Activated CD8-positive, alpha-beta memory T cell treated with anti-CD3 and anti-CD28 coated beads for 36 hours (primary cell): ENCODE measurements around the gene CPTP. TPM values are rescaled to one million over a fixed set of nuclear protein-coding genes. Genes with fewer than 3 reads are reported as not detected.

ENCODE experiments used
- CTCF ChIA-PET: fragments of 350-600 bp; sonication (Branson Sonifier 250); formaldehyde crosslinking; loops from one replicate; lab custom pipeline; 2021; ENCODE audit warnings: antibody characterized with exemption; lab: Charles Lee
- POLR2A ChIA-PET: fragments of 350-600 bp; sonication (Branson Sonifier 250); formaldehyde crosslinking; loops from one replicate; lab custom pipeline; 2021; ENCODE audit warnings: antibody characterized with exemption; lab: Charles Lee
- total RNA-seq, 2 experiments: library from RNA; stranded (reverse); gene quantifications; one replicate each; pipeline ENCODE4 v1.2.3, GENCODE V29; 2021

CPTP gene
- total RNA-seq, 2 experiments from 2014 or later = 15.6 to 16.0 TPM

DNA sequence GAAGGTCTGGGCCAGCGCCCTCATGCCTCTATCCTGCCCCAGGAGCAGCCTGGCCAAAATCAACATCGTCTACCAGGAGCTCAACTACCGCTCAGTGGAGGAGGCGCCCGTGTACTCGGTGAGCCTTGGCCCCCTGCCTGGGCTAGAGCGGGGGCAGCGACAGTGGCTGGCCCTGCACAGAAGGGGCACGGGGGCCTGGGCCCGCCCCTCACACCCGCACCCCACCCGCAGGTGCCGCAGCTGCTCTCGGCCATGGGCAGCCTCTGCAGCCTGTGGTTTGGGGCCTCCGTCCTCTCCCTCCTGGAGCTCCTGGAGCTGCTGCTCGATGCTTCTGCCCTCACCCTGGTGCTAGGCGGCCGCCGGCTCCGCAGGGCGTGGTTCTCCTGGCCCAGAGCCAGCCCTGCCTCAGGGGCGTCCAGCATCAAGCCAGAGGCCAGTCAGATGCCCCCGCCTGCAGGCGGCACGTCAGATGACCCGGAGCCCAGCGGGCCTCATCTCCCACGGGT is 33.5 kb upstream of the CPTP start:
- ChIA-PET CTCF (interaction anchor here (1.0 to 2.8 kb wide), 13 partner anchors 10 to 307 kb away, joined by 3 to 41 read pairs (median 5); partner anchors contain the start of gene UBE2J2), POLR2A (interaction anchor here (1.0 kb wide), 1 partner anchor 18 kb away, joined by 3 read pairs; the partner anchor contains the start of gene UBE2J2)

DNA sequence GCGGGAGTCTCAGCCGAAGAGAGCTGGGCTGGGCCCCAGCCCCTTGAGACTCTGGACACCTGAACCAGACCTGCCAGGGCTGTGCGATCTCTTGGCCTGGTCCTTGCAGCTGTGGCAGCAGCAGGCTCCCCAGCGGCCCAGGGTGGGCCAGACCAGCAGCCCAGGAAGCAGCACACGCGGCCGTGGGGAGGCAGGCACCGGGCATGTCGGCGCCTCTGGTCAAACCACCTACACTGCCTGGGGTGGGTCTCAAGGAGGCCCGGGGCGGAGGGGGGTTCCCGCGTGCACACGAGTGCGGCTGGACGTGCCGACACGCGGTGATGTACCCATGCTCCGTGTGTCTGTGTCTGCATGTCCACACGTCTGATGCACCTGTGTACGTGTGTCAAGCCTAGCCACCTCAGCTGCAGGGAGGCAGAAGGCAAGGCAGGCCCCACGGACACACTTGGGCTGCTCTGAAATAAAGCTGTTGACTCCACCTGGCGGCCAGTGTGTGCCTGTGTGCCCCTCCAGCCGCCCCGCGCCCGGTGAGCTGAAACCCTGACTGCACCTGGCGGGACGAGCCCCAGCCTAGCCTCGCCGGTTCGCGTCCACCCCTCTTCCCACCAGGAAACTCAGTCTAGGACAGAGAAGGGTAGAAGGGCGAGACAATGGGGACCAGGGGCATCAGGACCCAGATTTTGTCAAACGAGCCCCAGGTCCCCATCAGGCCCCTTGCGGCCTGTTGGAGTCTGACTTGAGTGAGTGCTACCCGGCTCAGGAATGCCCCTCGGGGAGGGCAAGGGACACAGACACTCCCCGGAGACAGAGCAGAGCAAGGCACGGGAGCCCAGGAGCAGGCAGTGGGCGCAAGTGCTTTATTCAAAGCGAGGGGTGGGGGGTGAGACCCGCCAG is 32.8 kb upstream of the CPTP start:
- ChIA-PET CTCF (interaction anchor here (0.7 to 2.8 kb wide), 17 partner anchors 9 to 307 kb away, joined by 3 to 41 read pairs (median 3); partner anchors contain the start of gene UBE2J2), POLR2A (interaction anchor here (1.0 kb wide), 1 partner anchor 18 kb away, joined by 3 read pairs; the partner anchor contains the start of gene UBE2J2)

DNA sequence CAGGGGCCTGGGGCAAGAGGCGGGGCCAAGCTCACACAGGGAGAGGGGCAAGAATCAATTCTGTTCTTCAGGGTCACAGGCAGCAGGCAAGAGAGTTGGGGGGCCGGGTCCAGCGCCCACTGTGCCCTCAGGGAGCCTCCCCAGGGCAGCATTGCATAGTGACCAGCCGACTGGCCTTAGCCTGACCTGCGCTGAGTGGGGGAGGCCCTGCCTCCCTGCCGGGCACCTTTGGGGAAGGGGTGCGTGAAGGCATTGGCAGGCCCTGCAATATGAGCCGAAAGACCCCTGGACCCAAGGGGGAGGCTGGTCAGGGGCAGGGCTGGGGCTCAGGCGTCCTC is 32.2 kb upstream of the CPTP start:
- CTCF ChIA-PET = interaction anchor here (0.7 to 2.8 kb wide), 11 partner anchors 8 to 260 kb away, joined by 3 to 41 read pairs (median 3); partner anchors contain the start of gene UBE2J2
- POLR2A ChIA-PET = interaction anchor here (1.0 kb wide), 1 partner anchor 19 kb away, joined by 3 read pairs; the partner anchor contains the start of gene UBE2J2

DNA sequence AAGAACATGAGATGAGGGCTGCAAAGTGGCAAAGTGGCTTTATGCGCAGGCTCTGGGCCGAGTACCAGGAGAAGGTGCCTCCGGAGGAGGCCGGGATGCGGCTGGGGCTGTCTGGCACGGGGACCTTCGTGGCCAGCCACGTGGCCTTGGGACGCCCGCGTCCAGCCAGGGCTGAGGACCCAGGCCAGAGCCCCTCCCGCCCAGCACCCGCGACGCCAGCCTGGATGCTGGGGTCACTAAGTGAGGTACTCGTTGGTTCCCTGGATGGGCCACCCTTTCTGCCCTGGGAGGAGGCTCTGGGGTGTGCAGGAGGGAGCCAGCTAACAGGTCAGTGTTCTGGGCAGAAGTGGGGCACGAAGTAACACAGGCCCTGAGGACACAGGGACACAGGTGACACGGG is 31.8 kb upstream of the CPTP start:
- ChIA-PET CTCF (no interaction called here), POLR2A (no interaction called here)

DNA sequence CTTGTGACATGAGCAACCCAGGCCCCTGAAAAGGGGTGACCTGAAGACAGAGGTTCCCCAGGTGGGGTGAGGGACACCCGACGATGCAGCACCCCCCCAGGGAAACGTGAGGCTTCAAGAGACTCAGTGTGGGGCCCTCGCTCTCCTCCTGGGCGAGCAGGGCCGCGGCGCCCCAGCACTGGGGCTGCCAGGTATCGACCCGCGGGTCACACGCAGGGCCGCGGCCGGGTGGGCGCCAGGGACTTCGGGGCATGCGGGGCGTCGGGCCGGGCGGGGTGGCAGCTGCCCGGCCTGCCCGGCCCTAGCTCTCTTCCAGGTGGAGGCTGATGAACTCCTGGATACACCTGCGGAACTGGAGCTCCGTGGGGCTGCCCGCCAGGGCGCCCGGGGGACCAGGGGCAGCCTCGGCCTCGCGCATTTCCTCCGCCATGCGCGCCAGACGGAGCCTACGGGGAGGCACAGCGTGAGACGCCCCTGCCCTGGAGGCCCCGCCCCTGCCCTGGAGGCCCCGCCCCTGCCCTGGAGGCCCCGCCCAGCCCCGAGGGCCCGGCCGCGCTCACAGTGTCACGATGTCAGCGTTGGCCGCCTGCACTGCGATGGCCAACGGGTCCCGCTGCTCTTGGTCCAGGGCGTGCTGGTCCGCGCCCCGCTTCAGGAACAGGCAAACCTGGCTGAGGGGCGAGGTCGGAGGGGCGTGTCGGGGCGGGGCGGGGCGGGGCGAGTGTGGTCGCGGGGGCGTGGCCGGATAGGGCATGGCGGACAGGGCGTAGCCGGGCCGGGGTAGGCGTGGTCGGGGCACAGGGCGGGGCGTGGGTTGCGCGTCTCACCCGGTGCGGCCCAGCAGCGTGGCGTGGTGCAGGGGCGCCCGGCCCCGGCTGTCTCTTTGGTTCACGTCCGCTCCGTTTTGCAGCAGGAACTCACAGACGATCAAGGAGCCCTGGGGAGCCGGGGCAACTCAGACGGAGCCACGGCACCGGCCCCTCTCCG is 31.0 kb upstream of the CPTP start:
- ChIA-PET POLR2A (no interaction called here), CTCF (no interaction called here)

DNA sequence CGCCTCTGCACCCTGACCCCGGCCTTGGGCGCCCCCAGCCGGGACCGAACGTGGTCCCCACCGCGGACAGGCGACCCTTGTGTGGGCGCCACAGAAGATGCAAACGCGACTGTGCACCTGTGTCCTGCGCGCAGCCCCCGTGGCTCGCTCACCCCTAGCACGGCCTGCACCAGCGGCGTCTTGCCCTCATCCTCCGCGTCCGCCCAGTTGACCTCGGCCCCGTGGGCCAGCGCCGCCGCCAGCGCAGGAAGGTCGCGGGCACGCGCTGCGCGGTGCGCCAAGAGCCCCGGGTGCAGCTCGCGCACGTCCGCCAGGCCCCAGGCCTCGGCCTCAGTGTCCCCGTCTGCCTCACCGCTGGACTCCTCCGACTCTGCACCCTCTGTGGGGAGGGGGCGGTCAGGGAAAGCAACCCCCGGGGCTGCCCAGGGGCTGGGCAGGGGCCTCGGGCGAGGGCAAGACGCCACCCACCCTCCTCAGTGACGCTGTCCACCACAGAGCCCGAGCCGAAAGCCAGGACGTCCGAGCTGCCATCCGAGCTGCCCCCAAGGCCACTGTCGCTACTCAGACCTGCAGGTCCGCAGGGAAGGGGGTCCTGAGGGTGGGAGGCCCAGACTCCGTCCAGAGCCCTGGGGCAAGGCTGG is 30.2 kb upstream of the CPTP start:
- CTCF ChIA-PET = interaction anchor here (1.1 to 1.9 kb wide), 2 partner anchors 143 to 172 kb away, joined by 3 to 5 read pairs; no protein-coding TSS in a partner anchor
- POLR2A ChIA-PET = no interaction called here

DNA sequence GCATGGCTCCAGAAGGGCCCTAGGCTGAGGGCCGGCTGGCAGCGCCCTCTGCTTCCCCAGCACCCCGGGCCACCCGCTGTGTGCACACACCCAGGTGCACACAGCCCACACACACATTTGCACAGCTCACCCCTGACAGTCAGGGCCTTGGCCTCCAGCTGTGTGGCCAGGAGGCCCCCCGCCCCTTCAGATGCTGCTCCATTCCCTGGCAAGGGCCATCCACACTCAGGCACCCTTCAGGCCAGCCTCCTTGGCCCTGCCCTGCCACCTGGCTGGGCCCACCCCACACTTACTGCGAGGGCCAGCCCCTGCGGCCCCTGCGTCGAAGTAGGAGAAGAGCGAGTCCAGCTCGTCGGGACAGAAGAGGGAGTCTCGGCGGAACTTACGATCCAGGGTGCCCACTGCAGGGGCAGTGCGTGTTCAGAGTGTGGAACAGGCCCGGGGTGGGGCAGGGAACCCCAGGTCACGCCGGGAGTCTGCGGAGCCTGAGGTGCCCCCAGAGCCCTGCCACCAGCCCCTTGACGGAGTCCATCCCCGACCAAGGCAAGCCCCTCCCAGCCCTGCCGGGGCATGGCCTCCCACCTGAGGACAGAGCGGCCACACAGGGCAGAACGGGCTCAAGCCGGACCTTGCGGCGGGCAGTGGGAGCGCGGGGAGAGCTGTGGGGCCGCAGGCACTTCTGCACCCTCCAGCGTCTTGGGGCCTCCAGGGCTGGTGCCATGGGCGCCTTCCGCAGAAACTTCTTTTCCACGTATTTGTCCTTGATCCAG is 29.3 kb upstream of the CPTP start:
- POLR2A ChIA-PET = no interaction called here
- CTCF ChIA-PET = interaction anchor here (1.1 to 1.9 kb wide), 2 partner anchors 142 to 173 kb away, joined by 3 to 5 read pairs; no protein-coding TSS in a partner anchor

DNA sequence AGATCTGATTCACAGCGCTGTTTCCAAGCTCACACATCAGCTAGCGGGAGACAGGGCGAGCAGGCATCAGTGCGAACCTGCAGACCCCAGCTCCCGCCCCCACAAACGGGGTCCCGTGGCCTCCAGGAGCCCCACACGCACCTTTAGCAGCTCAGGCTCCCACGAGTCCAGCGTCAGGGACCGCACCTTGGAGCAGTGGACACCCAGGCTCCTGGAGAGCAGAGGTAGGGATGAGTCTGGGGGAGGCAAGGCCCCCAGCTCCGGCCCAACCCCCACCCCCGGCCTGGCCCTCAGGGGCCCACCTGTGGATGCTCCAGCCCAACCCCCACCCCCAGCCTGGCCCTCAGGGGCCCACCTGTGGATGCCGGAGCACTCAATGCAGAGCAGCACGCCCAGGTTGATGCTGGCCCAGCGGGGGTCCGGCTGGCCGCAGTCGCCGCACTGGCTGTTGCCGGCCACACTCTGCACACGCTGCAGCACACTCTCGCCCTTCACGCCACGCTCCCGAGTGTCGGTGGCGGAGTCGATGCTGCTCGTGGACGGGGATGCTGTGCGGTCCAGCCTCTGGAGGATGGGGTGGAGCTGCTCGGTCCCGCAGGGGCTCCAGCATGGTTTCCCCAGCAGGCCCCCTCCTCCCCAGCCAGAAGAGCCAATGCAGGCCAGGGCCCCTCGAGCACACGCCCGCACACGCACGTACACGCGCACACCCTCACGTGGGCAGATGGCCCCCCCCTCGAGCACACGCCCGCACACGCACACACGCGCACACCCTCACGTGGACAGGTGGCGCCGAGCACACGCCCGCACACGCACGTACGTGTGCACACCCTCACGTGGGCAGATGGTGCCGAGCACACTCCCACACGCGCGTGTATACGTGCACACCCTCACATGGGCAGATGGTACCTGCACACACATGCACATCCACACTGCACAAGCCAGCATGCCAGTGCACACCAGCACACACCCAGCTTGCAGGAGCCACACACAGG is 28.2 kb upstream of the CPTP start:
- ChIA-PET POLR2A (no interaction called here), CTCF (interaction anchor here (1.9 kb wide), 1 partner anchor 174 kb away, joined by 5 read pairs; no protein-coding TSS in a partner anchor)

DNA sequence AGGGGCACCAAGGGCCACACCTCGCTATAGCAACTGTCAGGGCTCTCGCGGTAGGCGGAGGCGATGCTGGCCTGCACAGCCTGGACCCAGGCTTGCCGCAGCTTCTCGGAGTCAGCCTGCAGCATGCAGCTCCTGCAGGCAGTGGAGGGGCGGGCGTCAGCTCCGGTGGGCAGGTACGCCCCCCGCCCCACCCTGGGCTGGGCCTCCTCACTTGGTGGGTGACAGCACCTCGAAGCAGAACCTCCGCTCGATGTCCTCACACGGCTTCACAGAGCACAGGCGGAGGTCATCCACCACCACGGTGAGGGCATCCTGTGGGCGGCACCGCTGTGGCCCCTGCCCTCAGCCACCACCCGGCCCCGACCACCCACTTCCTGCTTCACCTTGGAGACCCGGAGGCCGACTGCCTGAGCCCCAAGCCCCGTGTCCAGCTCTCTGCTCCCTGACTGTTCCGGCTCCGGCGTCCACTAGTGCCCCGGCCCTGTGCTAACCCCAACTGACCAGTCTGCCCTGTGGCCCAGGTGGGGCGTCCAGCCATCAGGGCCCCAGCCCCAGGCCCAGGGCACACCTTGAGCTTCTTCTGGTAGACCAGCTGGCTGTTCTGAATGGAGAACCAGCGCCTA is 26.7 kb upstream of the CPTP start:
- POLR2A ChIA-PET = no interaction called here
- CTCF ChIA-PET = no interaction called here

DNA sequence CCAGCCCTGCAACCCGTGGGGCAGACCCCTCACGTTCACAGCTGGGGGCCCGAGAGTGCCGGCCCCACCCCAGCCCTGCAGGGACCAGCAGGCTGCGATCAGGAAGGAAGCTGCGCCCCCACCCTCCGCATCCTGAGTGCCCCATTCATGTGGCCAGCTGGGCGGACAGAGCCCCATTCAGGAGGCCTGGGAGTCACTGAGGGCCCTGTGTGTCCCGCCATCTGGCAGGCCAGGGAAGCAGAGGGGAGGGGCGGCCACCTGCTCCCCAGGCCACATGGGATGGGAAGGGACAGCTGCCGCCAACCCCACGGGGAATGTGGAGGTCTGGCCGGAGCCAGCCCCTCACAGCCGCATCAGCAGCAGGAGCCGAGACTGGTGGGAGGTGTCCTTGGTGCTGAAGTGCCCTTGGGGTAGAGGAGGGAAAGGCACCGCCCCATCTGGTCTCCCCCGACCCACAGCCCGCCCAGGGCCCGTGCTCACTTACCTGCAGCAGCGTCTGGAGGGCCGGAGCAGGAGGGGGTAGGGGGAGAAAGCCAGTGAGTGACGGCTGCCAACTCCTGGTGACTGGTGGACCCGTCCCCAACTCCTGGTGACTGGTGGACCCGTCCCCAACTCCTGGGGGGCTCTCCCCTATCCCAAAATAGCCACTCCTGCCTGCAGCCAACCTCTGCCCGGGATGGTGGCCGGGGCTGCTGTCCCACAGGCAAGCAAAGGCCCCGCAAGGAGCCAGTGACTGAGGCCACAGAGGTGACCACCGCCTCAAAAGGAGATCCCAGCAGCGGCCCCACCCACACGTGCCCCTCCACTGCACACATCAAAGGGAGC is 25.5 kb upstream of the CPTP start:
- POLR2A ChIA-PET = no interaction called here
- CTCF ChIA-PET = no interaction called here

DNA sequence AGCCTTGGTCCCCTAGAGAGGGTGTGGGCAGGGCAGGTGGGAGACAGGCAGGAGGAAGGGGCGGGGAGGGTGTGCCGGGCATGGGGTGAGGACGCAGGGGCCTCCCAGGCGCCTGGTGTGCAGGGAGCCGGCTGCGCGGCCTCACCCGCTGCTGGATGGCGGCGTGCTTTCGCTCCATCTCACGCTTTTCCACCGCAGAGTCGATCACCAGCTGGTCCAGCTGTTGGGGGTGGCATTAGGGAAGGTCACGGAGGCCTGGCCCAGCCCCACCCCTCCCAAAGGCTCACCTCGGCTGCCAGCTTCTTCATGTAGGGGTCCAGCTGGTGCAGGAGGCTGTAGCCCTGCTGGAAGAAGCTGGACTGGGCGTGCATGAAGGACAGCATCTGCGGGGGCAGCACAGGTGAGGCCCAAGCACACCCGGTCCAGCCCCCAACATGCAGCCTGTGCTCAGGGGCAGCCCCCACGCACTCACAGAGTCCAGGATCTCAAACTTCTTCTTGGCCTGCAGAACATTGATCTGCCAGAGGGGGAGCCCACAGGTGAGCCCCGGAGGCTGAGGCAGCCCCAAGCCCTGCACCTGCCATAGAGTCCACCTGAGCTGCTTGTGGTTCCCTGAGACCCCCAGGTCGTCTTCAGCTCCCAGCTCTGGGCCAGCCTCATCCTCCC is 24.8 kb upstream of the CPTP start:
- POLR2A ChIA-PET = no interaction called here
- CTCF ChIA-PET = interaction anchor here (2.3 kb wide), 1 partner anchor 8 kb away, joined by 9 read pairs; no protein-coding TSS in a partner anchor

DNA sequence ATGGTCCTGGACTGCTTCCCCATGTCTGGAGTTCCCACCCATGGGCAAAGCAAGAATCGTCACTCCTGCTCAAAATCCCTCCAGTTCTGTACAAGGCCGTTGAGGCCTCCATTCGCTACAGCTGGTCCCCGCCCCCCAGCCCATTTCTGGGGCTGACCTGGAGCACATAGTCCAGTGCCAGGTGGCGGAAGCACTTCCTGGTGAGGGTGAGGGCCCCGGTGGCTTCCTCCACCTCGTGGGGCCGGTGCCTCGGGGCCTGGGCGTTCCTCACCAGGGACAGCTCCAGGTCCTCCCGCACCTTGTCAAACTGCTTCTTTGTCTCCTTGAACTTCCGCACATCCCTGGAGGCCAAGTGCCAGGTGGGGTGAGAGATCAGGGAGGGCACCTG is 24.3 kb upstream of the CPTP start:
- ChIA-PET CTCF (interaction anchor here (0.8 to 2.3 kb wide), 3 partner anchors 9 to 25 kb away, joined by 3 to 9 read pairs (median 4); no protein-coding TSS in a partner anchor), POLR2A (interaction anchor here (0.6 kb wide), 1 partner anchor 76 kb away, joined by 3 read pairs; no protein-coding TSS in a partner anchor)

DNA sequence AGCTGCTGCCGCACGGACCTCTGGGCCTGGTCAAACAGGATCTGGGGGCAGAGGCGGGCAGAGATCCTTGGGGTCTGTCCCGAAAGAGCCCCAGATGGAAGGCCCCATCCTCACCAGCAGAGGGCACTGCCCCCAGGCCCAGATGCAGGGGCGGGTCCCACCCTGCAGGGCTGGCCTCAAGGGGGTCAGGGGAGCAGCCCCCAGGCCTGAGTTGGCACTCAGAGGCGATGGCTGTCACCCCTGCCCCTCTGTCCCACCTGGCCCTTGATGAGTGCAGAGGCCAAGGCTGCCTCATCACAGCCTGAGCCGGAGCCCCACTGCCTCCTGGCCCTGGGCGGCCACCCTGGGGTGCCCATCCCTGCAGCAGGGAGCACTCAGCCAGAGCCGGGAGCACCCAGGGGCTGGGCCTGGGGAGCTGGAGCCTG is 22.6 kb upstream of the CPTP start:
- CTCF ChIA-PET = interaction anchor here (0.6 to 2.3 kb wide), 3 partner anchors 11 to 188 kb away, joined by 3 to 9 read pairs (median 4); no protein-coding TSS in a partner anchor
- POLR2A ChIA-PET = no interaction called here

DNA sequence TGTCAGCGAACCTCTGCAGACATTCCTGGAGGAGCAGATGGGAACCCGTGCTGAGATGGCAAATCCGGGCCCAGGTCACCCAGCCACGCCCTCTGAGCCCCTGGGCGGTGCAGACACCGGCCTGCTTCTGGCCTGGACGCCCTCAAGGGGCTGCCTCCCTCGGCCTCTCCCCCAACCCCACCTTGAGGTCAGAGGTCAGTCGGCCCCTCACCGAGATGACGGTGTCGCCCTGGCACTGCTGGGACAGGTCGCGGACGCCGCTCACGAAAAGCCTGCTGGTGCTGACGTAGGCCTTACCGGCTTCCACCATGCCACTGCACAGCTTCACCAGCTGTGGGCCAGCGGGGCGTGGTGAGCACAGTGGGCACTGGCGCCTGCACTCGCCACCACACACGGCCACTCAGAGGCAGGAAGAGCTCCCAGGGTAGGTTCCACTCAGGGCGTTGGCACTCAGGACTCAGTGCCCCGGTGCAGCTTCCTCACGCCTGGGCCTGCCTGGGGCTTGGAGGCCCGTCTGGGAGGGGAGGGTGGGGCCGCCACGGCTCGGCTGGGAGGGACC is 21.6 kb upstream of the CPTP start:
- ChIA-PET POLR2A (interaction anchor here (0.6 kb wide), 1 partner anchor 239 kb away, joined by 3 read pairs; no protein-coding TSS in a partner anchor), CTCF (interaction anchor here (0.6 kb wide), 1 partner anchor 9 kb away, joined by 4 read pairs; no protein-coding TSS in a partner anchor)
